Stimulated activated CD4-positive, alpha-beta T cell treated with anti-CD3 and anti-CD28 coated beads, Interleukin-12 subunit alpha, Interleukin-12 subunit beta, amount 100 ng/mL, for 24 hours (primary cell): ENCODE results near the gene DNPH1.

Source experiments
- DNase-seq, 2 experiments: peaks; one replicate each; pipeline ENCODE4 v3.0.0-alpha.2; 2020; ENCODE audit warnings: low read depth in 2 of 2

The DNPH1 gene

GRCh38 chr6:43215066-43215465 is 14.2 kb downstream of the DNPH1 start:
- no peak for DNase-seq

GRCh38 chr6:43213431-43213830 is 15.8 kb downstream of the DNPH1 start:
- no peak for DNase-seq

- no peak for DNase-seq
These were observed 17.3 kb downstream of the DNPH1 start for GRCh38 chr6:43211955-43212354.

DNA sequence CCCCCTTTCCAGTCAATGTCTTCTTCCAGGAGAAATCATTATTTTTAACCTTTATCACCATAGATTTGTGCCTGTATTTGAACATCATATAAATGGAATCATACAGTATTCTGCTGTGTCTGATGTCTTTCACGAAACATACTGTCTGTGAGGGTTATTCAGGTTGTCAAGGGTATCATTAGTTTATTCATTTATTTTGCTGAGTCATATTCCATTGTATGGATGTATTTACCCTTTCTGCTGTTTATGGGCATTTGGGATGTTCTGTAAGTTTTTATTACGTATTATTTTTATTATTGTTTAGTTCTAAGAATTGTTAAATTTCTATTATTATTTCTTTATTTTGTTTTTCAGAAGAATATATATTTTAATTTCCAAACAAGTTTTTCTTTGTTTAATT is 22.0 kb downstream of the DNPH1 start:
- DNase-seq, result no peak

DNA sequence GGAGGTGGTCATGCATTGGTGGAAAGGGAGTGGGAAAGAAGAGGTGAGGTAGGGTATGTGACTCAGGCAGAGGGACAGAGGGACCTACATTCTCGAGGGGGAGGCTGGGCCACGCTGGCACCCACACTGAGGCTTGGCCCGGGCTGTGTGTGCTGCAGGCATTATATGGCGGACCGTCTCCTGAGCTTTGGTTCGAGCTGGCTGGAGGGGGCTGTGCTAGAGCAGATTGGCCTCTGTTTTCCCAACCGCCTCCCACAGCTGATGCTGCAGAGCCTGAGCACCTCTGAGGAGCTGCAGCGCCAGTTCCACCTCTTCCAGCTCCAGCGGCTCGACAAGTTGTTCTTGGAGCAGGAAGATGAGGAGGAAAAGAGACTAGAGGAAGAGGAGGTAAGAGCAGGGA is 23.4 kb downstream of the DNPH1 start:
- DNase-seq, result no peak

GRCh38 chr6:43204271-43205105 is 24.8 kb downstream of the DNPH1 start:
- no peak for DNase-seq

DNA sequence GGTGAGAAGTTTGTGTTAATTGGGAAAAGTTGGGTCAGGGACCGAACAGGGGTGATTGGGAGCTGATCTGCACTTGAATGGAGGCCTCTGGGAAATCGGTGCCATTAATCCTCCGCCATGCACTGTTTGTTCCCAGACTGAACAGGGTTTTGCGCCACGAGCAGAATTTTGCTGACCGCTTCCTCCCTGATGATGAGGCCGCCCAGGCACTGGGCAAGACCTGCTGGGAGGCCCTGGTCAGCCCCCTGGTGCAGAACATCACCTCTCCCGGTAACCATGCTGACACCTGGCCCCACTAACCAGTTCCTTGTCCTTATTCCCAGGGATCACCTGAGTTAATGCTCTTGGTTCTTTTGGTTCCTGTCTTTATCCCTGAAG is 25.6 kb downstream of the DNPH1 start:
- no peak for DNase-seq

DNA sequence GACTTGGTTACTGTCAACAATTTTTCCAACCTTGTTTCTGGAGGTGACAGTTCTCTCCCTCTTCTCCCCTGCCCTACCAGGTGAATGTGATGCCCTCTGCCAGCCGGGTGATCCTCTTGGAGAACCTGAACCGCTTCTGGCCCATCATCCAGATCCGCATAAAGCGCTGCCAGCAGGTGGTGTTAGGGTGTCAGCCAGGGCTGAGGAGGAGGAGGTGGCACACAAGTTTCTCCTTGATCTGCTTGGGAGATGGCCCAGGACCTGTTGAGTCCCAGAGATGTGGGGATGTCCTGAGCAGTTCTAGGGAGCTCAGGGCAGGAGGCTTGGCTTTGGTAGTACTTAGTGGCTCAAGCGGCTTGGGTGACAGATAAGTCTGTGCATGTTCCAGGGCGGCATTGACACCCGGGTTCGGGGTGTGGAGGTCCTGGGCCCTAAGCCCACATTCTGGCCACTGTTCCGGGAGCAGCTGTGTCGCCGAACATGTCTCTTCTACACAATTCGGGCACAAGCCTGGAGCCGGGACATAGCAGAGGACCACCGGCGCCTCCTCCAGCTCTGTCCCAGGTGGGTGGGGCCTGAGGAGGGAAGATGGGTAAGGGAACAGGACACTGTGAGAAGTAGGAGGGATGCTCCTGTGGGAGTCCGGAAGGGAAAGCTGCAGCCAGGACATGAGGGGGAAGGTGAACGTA is 26.1 kb downstream of the DNPH1 start:
- DNase-seq, result no peak

DNA sequence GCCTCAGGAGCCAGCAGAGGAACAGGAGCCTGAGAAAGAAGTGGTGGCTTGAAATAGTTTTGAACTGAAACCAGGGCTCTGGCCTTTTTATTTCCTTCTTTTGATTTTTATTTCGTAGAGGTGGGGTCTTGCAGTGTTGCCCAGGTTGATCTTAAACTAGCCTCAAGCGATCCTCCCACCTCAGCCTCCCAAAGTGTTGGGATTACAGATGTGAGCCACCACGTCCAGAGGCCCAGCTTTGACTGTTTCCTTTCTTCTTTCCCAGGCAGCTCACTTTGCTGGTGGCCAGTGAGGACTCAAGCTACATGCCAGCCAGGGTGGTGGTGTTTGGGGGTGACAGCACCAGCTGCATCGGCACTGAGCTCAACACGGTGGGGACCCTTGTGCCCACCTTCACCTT is 26.8 kb downstream of the DNPH1 start:
- no peak for DNase-seq

DNA sequence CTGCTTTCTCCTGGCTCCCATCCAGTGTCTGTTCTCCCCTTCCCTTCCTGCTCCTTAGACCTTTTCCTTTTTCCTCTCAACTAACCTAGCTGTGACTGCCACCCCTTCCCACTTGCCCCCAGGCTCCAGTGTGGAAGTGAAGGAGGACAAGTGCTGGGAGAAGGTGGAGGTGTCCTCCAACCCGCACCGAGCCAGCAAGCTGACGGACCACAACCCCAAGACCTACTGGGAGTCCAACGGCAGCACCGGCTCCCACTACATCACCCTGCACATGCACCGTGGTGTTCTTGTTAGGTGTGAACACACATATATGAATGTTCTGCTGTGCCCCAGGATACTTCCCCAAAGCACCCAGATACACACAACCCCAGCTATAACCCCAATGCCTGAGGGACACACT is 28.7 kb downstream of the DNPH1 start:
- no peak for DNase-seq

DNA sequence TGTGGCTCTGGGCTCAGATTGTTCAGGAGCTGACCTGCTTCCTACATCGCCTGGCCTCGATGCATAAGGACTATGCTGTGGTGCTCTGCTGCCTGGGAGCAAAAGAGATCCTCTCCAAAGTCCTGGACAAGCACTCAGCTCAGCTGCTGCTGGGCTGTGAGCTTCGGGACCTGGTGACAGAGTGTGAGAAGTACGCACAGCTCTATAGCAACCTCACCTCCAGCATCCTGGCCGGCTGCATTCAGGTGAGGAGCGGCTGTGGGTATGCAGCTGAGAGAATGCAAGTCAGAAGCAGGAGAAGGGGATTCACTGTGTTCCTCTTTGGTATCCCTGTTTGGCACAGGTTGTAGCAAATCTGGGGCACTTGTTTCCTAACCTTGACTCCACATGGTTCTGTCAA is 29.4 kb downstream of the DNPH1 start:
- no peak for DNase-seq

DNA sequence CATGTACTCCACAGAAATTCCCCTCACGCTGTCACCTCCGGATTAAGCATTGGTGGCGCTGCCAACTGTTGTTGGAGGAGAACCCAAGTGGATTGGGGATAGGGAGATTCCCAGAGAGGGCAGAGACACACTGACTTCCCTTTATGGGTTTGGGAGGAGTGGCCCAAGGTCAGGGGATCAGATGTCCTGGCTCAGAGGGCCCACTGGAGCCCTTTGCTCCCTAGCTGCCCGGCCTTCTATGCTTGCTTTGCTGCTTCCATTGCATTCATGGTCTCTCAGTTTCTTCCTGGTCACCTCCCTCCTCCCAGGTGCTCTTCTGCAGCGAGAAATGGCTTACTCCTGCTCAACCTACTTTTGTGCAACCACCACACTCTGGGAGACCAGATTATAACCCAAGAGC is 32.9 kb downstream of the DNPH1 start:
- no peak for DNase-seq

- DNase-seq, result no peak
These were observed 35.4 kb downstream of the DNPH1 start for GRCh38 chr6:43193929-43194328.

GRCh38 chr6:43192911-43193310 is 36.4 kb downstream of the DNPH1 start:
- DNase-seq, result no peak

DNA sequence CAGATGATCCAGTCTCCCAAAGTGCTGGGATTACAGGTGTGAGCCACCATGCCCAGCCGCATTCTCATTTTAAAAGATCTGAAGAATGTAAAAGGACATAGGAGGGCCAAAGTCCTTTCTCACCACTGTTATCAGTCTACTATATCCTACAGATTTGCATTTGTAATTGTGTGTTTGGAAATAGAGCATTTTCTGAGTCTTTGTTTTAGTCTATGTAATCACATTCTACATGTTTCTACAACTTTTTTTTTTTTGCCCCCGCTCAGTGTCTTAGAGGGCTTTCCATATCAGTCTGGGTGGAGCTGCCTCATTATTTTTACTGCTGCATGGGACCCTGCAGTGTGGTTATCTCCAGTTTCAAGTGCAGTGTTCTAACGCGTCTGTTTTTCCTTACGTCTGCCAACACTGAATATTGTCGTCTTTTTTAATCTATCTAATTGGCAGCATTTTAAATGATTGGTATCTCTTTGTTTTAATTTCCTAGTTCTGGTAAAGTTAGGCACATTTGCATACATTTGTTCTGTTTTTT is 39.4 kb downstream of the DNPH1 start:
- DNase-seq, result no peak

- no peak for DNase-seq
These were observed 40.9 kb downstream of the DNPH1 start for GRCh38 chr6:43188426-43188825.

GRCh38 chr6:43187821-43188220 is 41.5 kb downstream of the DNPH1 start:
- no peak for DNase-seq

DNA sequence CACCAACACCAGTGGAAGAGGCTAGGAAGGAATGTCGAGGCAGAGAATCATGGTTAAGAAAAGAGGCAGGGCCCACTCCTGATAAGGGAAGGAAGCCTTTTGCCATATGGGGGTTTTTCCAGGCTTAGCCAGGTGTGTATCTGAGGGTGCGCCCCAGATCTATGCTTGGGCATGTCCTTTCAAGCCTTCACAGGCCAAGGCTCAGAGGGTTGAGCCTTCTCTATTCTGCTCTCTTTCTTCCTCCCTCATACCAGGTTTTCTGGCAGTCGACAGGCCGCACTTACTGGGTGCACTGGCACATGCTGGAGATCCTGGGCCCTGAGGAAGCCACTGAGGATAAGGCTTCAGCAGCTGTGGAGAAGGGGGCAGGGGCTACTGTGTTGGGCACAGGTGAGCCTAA is 42.6 kb downstream of the DNPH1 start:
- DNase-seq, result no peak

GRCh38 chr6:43186019-43186418 is 43.3 kb downstream of the DNPH1 start:
- DNase-seq, result no peak

DNA sequence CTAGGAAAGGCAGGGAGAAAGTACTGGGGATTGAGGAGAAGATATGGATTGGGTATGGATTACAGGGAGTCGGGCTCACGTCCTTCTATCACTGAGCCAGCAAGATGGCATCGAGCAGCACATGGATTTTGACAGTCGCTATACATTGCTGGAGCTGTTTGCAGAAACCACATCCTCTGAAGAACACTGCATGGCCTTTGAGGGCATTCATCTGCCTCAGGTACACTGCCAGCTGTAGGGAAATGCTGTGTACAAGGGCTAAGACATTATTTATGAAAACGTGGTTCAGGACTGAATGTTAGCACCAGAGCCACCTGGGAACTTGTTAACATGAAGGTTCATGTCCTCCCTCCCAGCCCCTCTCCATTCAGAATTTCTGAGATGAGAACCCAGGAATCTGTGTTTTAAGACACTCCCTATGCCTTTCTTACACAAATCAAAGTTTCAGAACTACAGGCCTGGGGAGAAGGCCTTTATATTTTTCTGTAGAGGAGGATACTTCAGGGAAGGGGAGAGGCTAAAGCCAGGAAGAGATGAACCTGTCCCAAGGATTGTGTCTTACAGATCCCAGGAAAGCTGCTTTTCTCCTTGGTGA is 43.8 kb downstream of the DNPH1 start:
- DNase-seq, result no peak

DNA sequence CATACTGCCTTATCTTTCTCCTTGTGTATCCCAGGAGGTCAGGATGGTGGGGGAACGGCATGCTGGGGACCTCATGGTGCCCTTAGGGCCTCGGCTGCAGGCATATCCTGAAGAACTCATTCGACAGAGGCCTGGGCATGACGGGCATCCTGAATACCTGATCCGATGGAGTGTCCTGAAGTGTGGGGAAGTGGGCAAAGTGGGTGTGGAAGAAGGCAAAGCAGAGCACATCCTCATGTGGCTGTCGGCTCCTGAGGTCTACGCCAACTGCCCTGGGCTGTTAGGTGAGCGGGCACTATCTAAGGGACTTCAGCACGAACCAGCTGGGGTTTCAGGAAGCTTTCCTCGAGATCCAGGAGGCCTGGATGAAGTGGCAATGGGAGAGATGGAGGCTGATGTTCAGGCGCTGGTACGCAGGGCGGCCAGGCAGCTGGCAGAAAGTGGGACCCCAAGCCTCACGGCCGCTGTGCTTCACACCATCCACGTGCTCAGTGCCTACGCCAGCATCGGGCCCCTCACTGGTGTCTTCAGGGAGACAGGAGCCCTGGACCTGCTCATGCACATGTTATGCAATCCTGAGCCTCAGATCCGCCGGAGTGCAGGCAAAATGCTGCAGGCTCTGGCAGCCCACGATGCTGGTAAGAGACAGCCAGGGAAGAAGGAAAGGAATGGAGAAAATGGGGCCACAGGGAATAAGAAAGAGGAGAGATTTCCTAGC is 44.9 kb downstream of the DNPH1 start:
- DNase-seq, result no peak

- no peak for DNase-seq
These were observed 45.8 kb downstream of the DNPH1 start for GRCh38 chr6:43183441-43183840.
